C4-2B (cell line): ENCODE results near the gene FCHSD2.

Experiments
- ZFX ChIP-seq: fragments of 450-650 bp; IDR thresholded peaks from 2 replicates; pipeline ENCODE4 v1.6.1; 2017
- TF ChIP-seq, protein P1 (sequence below): fragments of 450-650 bp; conservative IDR thresholded peaks from 2 replicates; pipeline ENCODE4 v1.5.1; 2017; ENCODE audit warnings: mild to moderate bottlenecking

- TF ChIP-seq, protein P1, sequence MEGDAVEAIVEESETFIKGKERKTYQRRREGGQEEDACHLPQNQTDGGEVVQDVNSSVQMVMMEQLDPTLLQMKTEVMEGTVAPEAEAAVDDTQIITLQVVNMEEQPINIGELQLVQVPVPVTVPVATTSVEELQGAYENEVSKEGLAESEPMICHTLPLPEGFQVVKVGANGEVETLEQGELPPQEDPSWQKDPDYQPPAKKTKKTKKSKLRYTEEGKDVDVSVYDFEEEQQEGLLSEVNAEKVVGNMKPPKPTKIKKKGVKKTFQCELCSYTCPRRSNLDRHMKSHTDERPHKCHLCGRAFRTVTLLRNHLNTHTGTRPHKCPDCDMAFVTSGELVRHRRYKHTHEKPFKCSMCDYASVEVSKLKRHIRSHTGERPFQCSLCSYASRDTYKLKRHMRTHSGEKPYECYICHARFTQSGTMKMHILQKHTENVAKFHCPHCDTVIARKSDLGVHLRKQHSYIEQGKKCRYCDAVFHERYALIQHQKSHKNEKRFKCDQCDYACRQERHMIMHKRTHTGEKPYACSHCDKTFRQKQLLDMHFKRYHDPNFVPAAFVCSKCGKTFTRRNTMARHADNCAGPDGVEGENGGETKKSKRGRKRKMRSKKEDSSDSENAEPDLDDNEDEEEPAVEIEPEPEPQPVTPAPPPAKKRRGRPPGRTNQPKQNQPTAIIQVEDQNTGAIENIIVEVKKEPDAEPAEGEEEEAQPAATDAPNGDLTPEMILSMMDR = no peak
- no peak for TF ChIP-seq ZFX
Measured at GRCh38 chr11:72921028-72921716, 220.9 kb downstream of the FCHSD2 start.
